Activated CD4-positive, alpha-beta T cell treated with anti-CD3 and anti-CD28 coated beads for 24 hours (primary cell): ENCODE measurements around the gene GRB7.

Source experiments
- DNase-seq, 2 donors: peaks; one replicate each; pipeline ENCODE4 v3.0.0-alpha.2; 2020; ENCODE audit warnings: low read depth in 2 of 2

GRB7 gene

GRCh38 chr17:39772987-39773934 lies 35.5 kb downstream of the GRB7 start:
- DNase-seq, result no peak

- no peak for DNase-seq
Observed at GRCh38 chr17:39774047-39774446, 36.3 kb downstream of the GRB7 start.

DNA sequence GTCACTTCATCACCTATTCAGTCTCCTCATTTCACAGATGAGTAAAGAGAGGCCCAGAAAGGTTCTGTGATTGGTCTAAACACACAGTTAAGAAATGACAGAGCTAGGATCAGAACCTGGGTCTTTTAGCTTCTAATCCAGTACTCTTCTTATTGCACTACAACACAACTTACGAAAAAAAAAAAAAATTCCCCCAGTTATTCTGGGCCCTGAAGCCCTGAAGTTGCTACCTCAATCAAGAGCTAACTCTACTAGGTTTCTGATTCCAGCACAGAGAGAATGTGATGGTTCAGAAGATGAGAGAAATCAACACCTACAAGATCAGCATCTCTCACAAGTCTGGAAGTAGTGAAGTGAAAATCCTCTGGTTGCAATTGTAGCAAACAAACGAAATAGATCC lies 37.3 kb downstream of the GRB7 start:
- no peak for DNase-seq

DNA sequence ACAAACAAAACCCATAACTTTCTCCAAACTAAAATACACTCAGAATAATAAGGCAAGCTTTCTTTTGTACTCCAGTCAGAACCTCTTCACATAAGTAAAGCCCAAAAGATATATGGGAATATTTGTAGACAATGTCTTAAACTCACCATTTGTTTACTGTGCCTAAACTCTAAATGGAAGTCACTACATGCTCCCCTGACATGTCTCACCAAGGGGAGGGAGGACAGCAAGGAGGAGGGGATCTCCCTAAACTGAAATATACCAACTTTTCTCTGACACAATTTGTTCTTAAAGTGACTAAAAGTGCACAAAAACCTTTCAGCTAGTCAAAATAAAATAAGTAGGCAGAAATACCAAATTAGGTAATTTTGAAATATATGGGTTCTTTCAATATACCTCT lies 38.5 kb downstream of the GRB7 start:
- no peak for DNase-seq

- DNase-seq, result no peak
Observed at GRCh38 chr17:39777534-39778365, 40.0 kb downstream of the GRB7 start.

DNA sequence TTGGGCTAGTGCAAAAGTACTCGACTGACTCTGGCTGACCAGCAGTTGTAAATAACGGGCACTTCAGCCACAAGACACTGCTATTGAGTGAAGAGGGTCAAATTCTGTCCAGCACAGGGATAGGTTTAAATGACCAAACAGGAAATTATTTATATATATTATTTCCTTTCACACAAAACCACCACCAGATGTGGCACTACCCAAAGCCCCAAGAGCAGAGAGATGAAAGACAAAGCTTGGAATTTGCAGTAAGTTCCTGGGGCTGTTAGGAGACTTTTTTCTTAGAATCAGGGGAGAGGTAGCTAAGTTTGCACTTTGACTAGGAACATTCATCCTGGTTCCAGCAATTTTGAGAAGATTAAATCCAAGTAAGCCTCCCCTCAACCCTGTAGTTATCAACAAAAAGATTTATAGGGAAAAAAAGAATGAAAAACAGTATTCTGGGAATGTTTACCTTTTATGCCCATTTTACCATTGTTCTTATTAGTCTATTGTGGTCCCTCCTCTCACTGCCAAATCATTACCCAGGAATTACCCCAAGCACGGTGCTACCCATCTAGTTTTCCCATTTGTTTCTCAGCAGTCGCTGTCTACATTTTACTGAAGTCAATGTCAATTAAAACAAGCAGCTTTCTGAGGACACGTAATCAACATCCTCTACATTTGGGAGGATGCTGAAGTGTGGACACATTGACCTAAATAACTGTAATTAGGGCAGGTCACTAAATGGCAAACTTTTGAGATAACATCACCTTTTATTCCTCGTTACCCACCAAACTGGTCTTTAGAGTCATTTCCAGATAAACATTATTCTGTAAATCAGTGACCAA lies 43.5 kb downstream of the GRB7 start:
- DNase-seq, result no peak

DNA sequence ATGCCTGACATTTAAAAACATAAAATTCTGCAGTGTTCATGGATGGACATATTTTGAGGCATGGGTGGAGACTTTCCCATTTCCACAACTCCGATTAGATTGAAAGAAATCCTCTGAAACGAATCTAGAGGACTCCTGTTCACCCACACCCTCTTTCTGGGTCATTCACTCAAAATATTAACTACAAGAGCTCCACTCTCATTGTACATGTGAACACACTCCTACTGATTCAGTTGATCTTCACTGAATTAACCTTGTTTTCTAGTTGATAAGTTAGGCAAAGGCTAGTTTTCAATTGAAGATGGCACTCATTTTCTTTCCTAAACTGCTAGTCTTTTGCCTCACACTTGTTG lies 44.1 kb downstream of the GRB7 start:
- no peak for DNase-seq

- DNase-seq, result no peak
Observed at GRCh38 chr17:39782481-39782880, 44.7 kb downstream of the GRB7 start.

DNA sequence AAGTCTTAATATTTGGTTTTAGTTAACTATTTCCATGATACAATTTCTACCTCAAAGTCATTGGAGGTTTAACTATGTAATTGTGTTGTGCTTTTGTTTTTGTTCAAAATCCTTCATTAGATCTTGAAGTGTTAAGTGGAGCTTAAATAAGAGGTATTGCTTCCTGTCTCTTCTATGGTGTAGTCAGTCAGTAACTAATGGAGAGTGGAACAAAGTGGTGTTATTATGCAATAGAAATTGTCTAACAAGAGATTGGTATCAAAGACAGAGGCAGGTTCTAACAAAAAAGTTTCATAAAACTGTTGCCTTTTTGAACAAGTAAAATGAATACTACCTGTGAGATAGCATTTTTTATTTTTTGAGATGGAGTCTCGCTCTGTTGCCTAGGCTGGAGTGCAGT lies 45.2 kb downstream of the GRB7 start:
- no peak for DNase-seq

DNA sequence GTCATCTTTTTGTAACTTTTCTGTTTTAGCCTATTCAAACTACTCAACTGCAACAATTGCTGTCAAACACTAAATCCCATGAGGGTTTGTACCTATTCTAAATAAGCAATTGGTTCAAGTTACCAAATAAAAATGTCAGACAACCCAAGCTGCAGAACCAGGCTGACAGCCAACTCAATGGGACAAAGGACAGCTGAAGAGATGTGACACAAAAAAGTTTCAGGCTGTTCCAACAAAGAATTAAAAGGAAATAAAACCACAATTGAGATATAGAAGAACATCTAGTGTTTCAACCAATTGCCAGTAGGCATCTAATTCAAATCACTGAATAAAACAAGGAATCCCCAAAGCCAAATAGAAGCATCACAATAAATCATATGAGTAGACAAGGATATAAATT lies 49.3 kb downstream of the GRB7 start:
- no peak for DNase-seq

DNA sequence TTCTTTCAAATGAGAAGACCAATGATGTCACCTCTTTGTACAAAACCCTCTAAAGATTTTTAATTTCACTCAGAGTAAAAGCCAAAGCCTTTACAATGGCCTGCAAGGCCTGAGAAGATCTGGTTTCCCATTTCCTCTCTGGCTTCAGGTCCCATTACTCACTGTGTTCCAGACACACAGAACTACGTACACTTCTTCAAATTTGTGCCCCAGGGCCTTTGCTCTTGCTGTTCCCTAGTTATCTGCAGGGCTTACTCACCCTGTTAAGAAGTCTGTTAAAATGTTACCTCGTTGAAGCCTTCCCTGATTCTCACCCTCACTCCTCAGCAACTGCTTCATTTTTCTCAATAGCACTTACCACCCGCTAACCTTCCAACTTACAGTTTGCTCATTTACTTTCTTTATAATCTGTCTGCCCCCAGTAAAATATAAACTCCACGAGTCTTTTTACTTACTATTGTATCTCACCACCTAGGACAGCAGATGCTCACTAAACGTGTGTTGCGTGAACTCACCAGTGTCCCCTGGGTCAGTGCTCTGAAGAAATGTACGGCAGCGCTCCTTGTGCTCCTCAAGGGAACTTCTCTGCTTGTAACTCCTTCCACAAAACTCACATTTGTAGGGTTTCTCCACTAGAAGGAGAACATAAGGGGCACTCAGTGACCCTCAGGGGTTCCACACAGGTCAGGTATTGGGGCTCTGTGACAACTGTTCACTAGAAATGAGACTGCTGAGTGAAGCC lies 50.2 kb downstream of the GRB7 start:
- DNase-seq, result no peak

GRCh38 chr17:39791111-39791992 lies 53.6 kb downstream of the GRB7 start:
- DNase-seq, result no peak

- DNase-seq, result no peak
Observed at GRCh38 chr17:39792526-39793221, 54.9 kb downstream of the GRB7 start.

- no peak for DNase-seq
Observed at GRCh38 chr17:39793301-39793872, 55.6 kb downstream of the GRB7 start.

GRCh38 chr17:39794249-39794970 lies 56.7 kb downstream of the GRB7 start:
- no peak for DNase-seq
